IPS DF 4.7 (cell line): ENCODE data around the gene PDLIM5.
"Not testable (repeated sequence)": the region's sequence is repeated elsewhere in the genome, so short reads cannot be mapped to it uniquely, and the experiment has no call there.

ENCODE experiments used
- DNase-seq: peaks from one replicate; pipeline ENCODE4 v3.0.0-alpha.2; 2013; ENCODE audit warnings: low spot score; ENCODE audit errors: extremely low read depth

Gene PDLIM5, protein sequence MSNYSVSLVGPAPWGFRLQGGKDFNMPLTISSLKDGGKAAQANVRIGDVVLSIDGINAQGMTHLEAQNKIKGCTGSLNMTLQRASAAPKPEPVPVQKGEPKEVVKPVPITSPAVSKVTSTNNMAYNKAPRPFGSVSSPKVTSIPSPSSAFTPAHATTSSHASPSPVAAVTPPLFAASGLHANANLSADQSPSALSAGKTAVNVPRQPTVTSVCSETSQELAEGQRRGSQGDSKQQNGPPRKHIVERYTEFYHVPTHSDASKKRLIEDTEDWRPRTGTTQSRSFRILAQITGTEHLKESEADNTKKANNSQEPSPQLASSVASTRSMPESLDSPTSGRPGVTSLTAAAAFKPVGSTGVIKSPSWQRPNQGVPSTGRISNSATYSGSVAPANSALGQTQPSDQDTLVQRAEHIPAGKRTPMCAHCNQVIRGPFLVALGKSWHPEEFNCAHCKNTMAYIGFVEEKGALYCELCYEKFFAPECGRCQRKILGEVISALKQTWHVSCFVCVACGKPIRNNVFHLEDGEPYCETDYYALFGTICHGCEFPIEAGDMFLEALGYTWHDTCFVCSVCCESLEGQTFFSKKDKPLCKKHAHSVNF

GRCh38 chr4:94451695-94452475 lies at the start of gene PDLIM5:
TSS of gene PDLIM5 (plus strand) at chr4:94451942. CDS start at chr4:94455289, 3,347 bp downstream.
- DNase-seq, result no peak

GRCh38 chr4:94402439-94402838 lies 49.3 kb upstream of the PDLIM5 start:
- not testable (repeated sequence) for DNase-seq

DNA sequence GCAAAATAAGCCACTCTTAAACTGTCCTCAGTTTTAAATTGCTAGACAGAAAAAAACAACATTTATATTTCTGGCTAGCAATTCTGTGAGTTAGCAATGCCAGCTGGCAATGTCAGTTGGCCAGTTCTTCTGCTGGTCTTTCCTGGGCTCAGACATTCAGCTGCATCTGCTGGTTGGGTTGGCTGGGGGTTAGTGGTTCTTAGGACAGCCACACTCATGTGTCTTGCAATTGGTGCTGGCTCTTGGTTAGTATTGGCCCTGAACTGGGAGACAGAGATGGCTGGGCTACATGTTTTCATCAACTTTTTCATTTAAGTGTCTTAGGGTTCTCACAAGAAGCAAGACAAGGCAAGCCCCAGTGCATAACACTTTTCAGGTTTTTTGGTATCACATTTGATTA lies 48.0 kb upstream of the PDLIM5 start:
- DNase-seq, result no peak

GRCh38 chr4:94406668-94407437 lies 44.9 kb upstream of the PDLIM5 start:
- peak; percentile 62 for DNase-seq

GRCh38 chr4:94407846-94408245 lies 43.9 kb upstream of the PDLIM5 start:
- DNase-seq, result no peak

DNA sequence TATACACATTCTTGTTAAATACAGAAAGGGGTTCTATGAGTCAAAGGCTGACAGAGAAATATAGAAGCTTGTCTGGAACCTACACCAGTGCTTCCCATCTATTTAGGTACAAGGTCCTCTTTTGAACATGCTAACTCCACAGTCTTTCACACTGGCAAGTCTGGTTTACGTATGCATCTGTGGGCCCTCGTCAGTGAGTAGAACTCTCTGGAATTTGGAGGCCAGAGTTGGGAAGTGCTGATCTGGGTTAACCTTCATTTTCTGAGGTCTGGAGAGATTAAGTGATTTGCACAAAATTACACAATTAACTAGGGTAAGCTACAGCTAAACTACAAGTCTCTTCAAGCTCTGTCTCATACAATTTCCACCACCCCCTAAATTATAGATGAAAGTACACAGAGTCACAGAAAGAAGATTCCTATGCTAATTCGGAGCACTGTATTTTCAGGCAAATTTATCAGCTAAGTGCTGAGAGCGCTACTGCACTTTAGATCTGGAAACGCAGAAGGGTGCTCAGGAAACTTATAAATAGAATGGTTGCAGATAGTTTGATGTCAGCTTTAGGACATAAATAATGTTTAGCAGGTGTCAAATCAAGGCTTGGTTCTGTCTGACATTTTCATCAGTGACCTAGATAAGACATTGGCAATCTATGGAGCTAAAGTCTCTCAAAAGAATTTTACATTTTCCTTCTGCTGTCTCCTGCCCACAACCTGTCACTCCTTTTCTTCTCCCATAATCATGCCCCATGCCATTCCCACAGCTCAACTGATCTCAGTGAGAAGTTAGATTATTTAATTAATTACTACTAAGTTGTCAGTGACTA lies 43.0 kb upstream of the PDLIM5 start:
- no peak for DNase-seq

GRCh38 chr4:94409375-94409679 lies 42.4 kb upstream of the PDLIM5 start:
- DNase-seq, result no peak

DNA sequence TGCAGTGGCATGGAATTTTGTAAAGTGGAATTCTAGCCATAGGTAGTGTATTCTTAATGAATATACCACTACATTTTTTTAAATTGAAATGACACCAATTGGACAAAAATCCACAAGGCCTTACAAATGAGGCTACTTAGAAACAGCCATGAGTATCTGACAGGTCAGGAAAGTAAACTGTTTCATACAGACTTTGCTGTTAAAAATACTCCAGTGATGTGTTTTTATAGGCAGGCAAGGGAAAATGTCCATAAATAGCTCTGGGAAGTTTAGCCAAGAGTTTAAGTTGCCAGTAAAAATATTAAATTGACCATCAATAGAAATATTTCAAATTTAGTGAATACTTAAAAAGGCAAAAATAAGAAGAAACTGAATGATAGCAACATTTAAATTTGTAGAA lies 41.8 kb upstream of the PDLIM5 start:
- no peak for DNase-seq

- DNase-seq, result no peak
Measured at GRCh38 chr4:94410678-94411206, 41.0 kb upstream of the PDLIM5 start.

- DNase-seq, result no peak
Measured at GRCh38 chr4:94411296-94411695, 40.4 kb upstream of the PDLIM5 start.

DNA sequence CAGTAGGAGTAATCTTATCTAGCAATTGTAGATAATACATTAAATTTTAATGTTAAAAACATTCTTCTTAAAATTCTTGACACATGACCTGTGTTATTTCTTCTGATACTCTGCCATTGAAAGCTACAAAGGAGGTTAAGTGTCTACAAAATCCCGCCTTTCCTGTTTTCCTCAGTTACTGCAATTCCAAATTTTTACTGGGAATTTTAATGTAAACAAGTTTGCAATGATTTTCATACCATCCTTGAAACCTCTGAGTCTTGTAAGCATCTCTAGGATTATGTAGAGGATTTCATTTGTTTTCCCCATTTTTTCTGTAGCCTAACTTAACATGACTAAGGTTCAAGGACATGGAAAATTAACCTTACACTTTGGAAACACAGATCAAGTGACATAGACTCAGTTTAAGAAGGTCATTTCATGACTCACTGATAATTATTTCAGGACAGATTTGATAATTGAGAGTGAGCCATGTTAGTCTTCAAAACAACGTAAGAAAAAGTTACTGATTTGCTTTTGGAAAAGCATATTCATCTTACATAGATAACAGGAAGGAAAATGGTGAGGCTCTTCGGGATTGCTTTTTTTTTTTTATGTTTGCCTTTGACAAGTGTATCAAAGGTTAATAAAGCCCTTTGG lies 39.6 kb upstream of the PDLIM5 start:
- no peak for DNase-seq

GRCh38 chr4:94412658-94413038 lies 39.1 kb upstream of the PDLIM5 start:
- no peak for DNase-seq

- DNase-seq, result no peak
Measured at GRCh38 chr4:94413085-94413840, 38.5 kb upstream of the PDLIM5 start.

- no peak for DNase-seq
Measured at GRCh38 chr4:94414907-94415306, 36.8 kb upstream of the PDLIM5 start.

DNA sequence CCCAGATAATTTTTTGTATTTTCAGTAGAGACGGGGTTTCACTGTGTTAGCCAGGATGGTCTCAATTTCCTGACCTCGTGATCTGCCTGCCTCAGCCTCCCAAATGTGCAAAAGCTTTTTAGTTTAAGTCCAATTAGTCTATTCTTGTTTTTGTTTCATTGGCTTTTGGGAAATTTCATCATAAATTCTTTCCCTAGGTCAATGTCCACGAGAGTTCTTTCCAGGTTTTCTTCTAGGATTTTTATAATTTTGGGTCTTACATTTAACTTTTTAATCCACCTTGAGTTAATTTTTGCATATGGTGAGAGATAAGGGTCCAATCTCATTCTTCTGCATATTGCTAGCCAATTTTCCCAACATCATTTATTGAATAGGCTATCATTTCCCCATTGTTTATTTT lies 36.3 kb upstream of the PDLIM5 start:
- no peak for DNase-seq

DNA sequence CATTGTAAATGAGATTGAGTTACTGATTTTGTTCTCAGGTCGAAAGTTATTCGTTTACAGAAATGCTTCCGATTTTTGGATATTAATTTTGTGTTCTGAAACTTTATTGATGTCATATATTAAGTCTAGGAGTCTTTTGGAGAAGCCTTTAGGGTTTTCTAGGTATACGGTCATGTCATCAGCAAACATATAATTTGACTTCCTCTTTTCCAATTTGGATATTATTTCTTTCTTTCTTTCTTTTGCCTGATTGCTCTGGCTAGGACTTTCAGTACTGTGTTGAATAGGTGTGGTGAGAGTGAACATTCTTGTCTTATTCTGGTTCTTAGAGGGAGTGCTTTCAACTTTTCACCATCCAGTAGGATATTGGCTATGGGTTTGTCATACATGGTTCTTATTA lies 35.4 kb upstream of the PDLIM5 start:
- DNase-seq, result no peak

- no peak for DNase-seq
Measured at GRCh38 chr4:94416981-94417380, 34.8 kb upstream of the PDLIM5 start.

GRCh38 chr4:94419549-94419948 lies 32.2 kb upstream of the PDLIM5 start:
- DNase-seq, result no peak

GRCh38 chr4:94419956-94420355 lies 31.8 kb upstream of the PDLIM5 start:
- no peak for DNase-seq
